Skeletal muscle satellite cell (primary cell): Measurements from ENCODE around the gene CADPS.

Experiments used
- H3K27me3 ChIP-seq: 2 replicates; pipeline ENCODE4 v1.7.0; 2013; ENCODE audit warnings: low read length; ENCODE audit not compliant: control insufficient read depth, insufficient read depth
- H3K36me3 ChIP-seq: 2 replicates; pipeline ENCODE4 v1.7.0; 2013; ENCODE audit warnings: mild to moderate bottlenecking, control low read depth, low read length; ENCODE audit not compliant: insufficient read depth
- H3K4me1 ChIP-seq: 2 replicates; pipeline ENCODE4 v1.7.0; 2013; ENCODE audit warnings: low read length; ENCODE audit not compliant: control insufficient read depth, insufficient read depth
- H3K4me2 ChIP-seq: 2 replicates; pipeline ENCODE4 v1.7.0; 2013; ENCODE audit warnings: mild to moderate bottlenecking, low read length
- H3K4me3 ChIP-seq: 2 replicates; pipeline ENCODE4 v1.7.0; 2013; ENCODE audit warnings: low read length
- H3K9ac ChIP-seq: 2 replicates; pipeline ENCODE4 v1.7.0; 2013; ENCODE audit warnings: mild to moderate bottlenecking, low read depth, low read length, moderate library complexity
- H3K9me3 ChIP-seq: replicated peaks from 2 replicates; pipeline ENCODE4 v1.7.0; 2013; ENCODE audit warnings: mild to moderate bottlenecking, control low read depth, low read length

Gene CADPS

GRCh38 chr3:62830727-62831322 lies 44.4 kb downstream of the CADPS start:
- Histone ChIP-seq H3K4me1 (no peaks in the 10 kb centered on the region), H3K9me3 (no peaks in the 10 kb centered on the region), H3K9ac (no peak overlapping the region), H3K27me3 (peaks cover 11% of the 10 kb centered on the region), H3K36me3 (no peaks in the 10 kb centered on the region), H3K4me2 (no peak overlapping the region), H3K4me3 (no peak overlapping the region)

GRCh38 chr3:62827550-62827949 lies 47.7 kb downstream of the CADPS start:
- Histone ChIP-seq H3K36me3 (no peaks in the 10 kb centered on the region), H3K9me3 (no peaks in the 10 kb centered on the region), H3K4me2 (no peak overlapping the region), H3K4me3 (no peak overlapping the region), H3K9ac (no peak overlapping the region), H3K27me3 (peaks cover 7% of the 10 kb centered on the region), H3K4me1 (no peaks in the 10 kb centered on the region)

- Histone ChIP-seq H3K4me3 (no peak overlapping the region), H3K27me3 (no peaks in the 10 kb centered on the region), H3K36me3 (no peaks in the 10 kb centered on the region), H3K4me1 (no peaks in the 10 kb centered on the region), H3K9ac (no peak overlapping the region), H3K4me2 (no peak overlapping the region), H3K9me3 (no peaks in the 10 kb centered on the region)
Measured at GRCh38 chr3:62824965-62825592, 50.1 kb downstream of the CADPS start.

GRCh38 chr3:62823461-62824050 lies 51.7 kb downstream of the CADPS start:
- Histone ChIP-seq H3K9me3 (no peaks in the 10 kb centered on the region), H3K27me3 (no peaks in the 10 kb centered on the region), H3K9ac (no peak overlapping the region), H3K4me3 (no peak overlapping the region), H3K36me3 (no peaks in the 10 kb centered on the region), H3K4me2 (no peak overlapping the region), H3K4me1 (no peaks in the 10 kb centered on the region)

- Histone ChIP-seq H3K4me2 (no peak overlapping the region), H3K9ac (no peak overlapping the region), H3K9me3 (no peaks in the 10 kb centered on the region), H3K36me3 (no peaks in the 10 kb centered on the region), H3K4me3 (no peak overlapping the region), H3K27me3 (no peaks in the 10 kb centered on the region), H3K4me1 (peaks cover under 1% of the 10 kb centered on the region)
Measured at GRCh38 chr3:62822905-62823304, 52.3 kb downstream of the CADPS start.

GRCh38 chr3:62818347-62818746 lies 56.9 kb downstream of the CADPS start:
- no peak overlapping the region for H3K9ac ChIP-seq
- no peak overlapping the region for H3K4me2 ChIP-seq
- H3K4me3 ChIP-seq, result no peak overlapping the region
- no peaks in the 10 kb centered on the region for H3K27me3 ChIP-seq
- peaks cover 11% of the 10 kb centered on the region for H3K4me1 ChIP-seq
- no peaks in the 10 kb centered on the region for H3K36me3 ChIP-seq
- H3K9me3 ChIP-seq, result no peaks in the 10 kb centered on the region

GRCh38 chr3:62817678-62818077 lies 57.5 kb downstream of the CADPS start:
- H3K9me3 ChIP-seq, result no peaks in the 10 kb centered on the region
- no peak overlapping the region for H3K4me3 ChIP-seq
- peaks cover 11% of the 10 kb centered on the region for H3K4me1 ChIP-seq
- no peaks in the 10 kb centered on the region for H3K27me3 ChIP-seq
- no peaks in the 10 kb centered on the region for H3K36me3 ChIP-seq
- H3K4me2 ChIP-seq, result no peak overlapping the region
- H3K9ac ChIP-seq, result no peak overlapping the region

- H3K4me2 ChIP-seq, result no peak overlapping the region
- H3K4me3 ChIP-seq, result no peak overlapping the region
- no peak overlapping the region for H3K9ac ChIP-seq
- no peaks in the 10 kb centered on the region for H3K9me3 ChIP-seq
- H3K4me1 ChIP-seq, result peaks cover 11% of the 10 kb centered on the region
- H3K27me3 ChIP-seq, result no peaks in the 10 kb centered on the region
- no peaks in the 10 kb centered on the region for H3K36me3 ChIP-seq
Measured at GRCh38 chr3:62815981-62816380, 59.2 kb downstream of the CADPS start.

- Histone ChIP-seq H3K36me3 (no peaks in the 10 kb centered on the region), H3K9me3 (no peaks in the 10 kb centered on the region), H3K4me2 (no peak overlapping the region), H3K4me1 (peaks cover 8% of the 10 kb centered on the region), H3K4me3 (no peak overlapping the region), H3K27me3 (no peaks in the 10 kb centered on the region), H3K9ac (no peak overlapping the region)
Measured at GRCh38 chr3:62812631-62813030, 62.6 kb downstream of the CADPS start.

GRCh38 chr3:62811119-62811518 lies 64.1 kb downstream of the CADPS start:
- Histone ChIP-seq H3K36me3 (no peaks in the 10 kb centered on the region), H3K4me1 (peaks cover 4% of the 10 kb centered on the region), H3K4me3 (no peak overlapping the region), H3K9me3 (no peaks in the 10 kb centered on the region), H3K4me2 (no peak overlapping the region), H3K9ac (no peak overlapping the region), H3K27me3 (no peaks in the 10 kb centered on the region)

- Histone ChIP-seq H3K4me1 (no peaks in the 10 kb centered on the region), H3K9ac (no peak overlapping the region)
Measured at GRCh38 chr3:62809369-62809768, 65.8 kb downstream of the CADPS start.

More at GRCh38 chr3:62809369-62809768, 65.8 kb downstream of the CADPS start:
- Histone ChIP-seq H3K4me3 (no peak overlapping the region), H3K9me3 (no peaks in the 10 kb centered on the region), H3K4me2 (no peak overlapping the region), H3K36me3 (no peaks in the 10 kb centered on the region), H3K27me3 (no peaks in the 10 kb centered on the region)
